ENCODE measurements around the gene CWC27. TPM values are rescaled to one million over a fixed set of nuclear protein-coding genes. Genes with fewer than 3 reads are reported as not detected.

CWC27 gene
- total RNA-seq, 1 experiment from 2014 or later: 22.8 TPM

DNA sequence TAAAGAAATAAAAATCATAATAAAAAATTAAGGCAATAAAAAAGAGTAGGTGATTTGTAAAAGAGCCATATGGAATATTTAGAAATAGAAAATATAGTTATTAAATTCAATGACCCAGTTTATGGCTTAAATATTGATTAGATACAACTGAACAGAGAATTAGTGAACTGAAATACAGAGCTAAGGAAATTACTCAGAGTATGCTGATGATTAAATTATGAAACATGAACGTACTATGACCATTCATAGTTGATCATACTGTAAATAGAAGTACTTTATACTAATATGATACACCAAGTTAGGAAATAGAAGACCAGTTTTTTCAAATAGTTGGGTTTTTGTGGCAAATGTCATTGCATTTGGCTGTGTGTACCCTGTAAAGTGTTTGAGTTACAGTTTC, 194.5 kb downstream of the CWC27 start:
- Mint-ChIP-seq H3K4me3 (ENCODE audit: low read depth, unreplicated experiment) (no peak overlapping the region), H3K9me3 (ENCODE audit: low read depth, unreplicated experiment) (no peaks in the 10 kb centered on the region), H3K27me3 (ENCODE audit: unreplicated experiment) (no peaks in the 10 kb centered on the region), H3K36me3 (ENCODE audit: insufficient read depth, unreplicated experiment) (no peaks in the 10 kb centered on the region), H3K4me1 (ENCODE audit: low read depth, unreplicated experiment) (no peaks in the 10 kb centered on the region), H3K27ac (ENCODE audit: unreplicated experiment) (no peak overlapping the region)
- intact Hi-C loops (cut with micrococcal nuclease; ENCODE audit: unreplicated experiment): no loop called here
- TF ChIP-seq, protein P1, sequence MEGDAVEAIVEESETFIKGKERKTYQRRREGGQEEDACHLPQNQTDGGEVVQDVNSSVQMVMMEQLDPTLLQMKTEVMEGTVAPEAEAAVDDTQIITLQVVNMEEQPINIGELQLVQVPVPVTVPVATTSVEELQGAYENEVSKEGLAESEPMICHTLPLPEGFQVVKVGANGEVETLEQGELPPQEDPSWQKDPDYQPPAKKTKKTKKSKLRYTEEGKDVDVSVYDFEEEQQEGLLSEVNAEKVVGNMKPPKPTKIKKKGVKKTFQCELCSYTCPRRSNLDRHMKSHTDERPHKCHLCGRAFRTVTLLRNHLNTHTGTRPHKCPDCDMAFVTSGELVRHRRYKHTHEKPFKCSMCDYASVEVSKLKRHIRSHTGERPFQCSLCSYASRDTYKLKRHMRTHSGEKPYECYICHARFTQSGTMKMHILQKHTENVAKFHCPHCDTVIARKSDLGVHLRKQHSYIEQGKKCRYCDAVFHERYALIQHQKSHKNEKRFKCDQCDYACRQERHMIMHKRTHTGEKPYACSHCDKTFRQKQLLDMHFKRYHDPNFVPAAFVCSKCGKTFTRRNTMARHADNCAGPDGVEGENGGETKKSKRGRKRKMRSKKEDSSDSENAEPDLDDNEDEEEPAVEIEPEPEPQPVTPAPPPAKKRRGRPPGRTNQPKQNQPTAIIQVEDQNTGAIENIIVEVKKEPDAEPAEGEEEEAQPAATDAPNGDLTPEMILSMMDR (IDR thresholded peaks at IDR 0.05; ENCODE audit: unreplicated experiment): no peak
- DNase-seq: no peak
- CTCF ChIA-PET: no interaction called here
- BruUV-seq (replicated peaks): no TSS peak

DNA sequence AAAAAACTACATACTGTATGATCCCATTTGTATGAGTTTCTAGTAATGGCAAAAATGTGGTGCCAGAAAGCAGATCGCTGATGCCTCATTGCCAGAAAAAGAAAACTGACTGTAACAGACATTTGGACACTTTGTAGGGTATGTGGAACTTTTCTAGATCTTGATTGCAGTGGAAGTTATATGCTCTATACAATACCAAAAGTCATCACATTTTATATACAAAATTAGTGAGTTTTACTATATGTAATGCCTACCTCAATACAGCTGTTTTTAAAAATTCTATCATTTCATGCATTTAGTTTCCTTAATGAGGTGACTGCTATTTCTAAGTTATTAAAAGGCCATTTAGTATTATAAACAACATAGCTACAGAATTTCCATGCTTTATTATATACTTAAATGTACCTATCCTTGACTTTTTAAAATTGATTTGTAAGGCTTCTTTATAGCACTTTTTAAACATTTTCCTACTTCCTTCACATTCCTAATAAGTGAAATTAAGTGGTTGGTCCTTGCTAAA, 199.9 kb downstream of the CWC27 start:
- intact Hi-C loops (cut with micrococcal nuclease; ENCODE audit: unreplicated experiment): no loop called here
- Mint-ChIP-seq H3K27ac (ENCODE audit: unreplicated experiment) (no peak overlapping the region), H3K27me3 (ENCODE audit: unreplicated experiment) (no peaks in the 10 kb centered on the region), H3K36me3 (ENCODE audit: insufficient read depth, unreplicated experiment) (no peaks in the 10 kb centered on the region), H3K9me3 (ENCODE audit: low read depth, unreplicated experiment) (no peaks in the 10 kb centered on the region), H3K4me3 (ENCODE audit: low read depth, unreplicated experiment) (no peak overlapping the region), H3K4me1 (ENCODE audit: low read depth, unreplicated experiment) (no peaks in the 10 kb centered on the region)
- BruUV-seq (replicated peaks): no TSS peak
- TF ChIP-seq, protein P1 (IDR thresholded peaks at IDR 0.05; ENCODE audit: unreplicated experiment): no peak
- no peak for DNase-seq
- CTCF ChIA-PET: no interaction called here

DNA sequence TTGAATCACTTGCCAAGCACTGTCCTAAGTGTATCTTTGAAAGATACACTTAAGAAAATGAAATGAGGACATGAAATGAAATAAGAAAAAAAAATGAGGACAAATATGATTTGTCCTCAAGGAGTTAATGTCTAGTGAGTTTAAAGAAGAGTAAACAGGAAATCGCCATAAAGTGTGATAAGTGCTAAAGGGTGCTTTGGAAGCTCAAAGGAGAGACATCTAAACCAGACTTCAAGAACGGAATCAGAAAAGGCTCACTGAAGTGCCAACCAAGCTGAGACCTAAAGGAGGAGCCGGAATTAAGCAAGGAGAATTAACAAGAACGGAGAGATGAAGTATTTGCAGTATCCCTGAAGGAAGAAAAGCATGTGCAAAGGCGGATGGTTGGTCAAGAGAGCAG, 200.8 kb downstream of the CWC27 start:
- no peak for DNase-seq
- Mint-ChIP-seq H3K27me3 (ENCODE audit: unreplicated experiment) (no peaks in the 10 kb centered on the region), H3K36me3 (ENCODE audit: insufficient read depth, unreplicated experiment) (no peaks in the 10 kb centered on the region), H3K27ac (ENCODE audit: unreplicated experiment) (no peak overlapping the region), H3K4me1 (ENCODE audit: low read depth, unreplicated experiment) (no peaks in the 10 kb centered on the region), H3K4me3 (ENCODE audit: low read depth, unreplicated experiment) (no peak overlapping the region), H3K9me3 (ENCODE audit: low read depth, unreplicated experiment) (no peaks in the 10 kb centered on the region)
- intact Hi-C loops (cut with micrococcal nuclease; ENCODE audit: unreplicated experiment): no loop called here
- BruUV-seq (replicated peaks): no TSS peak
- CTCF ChIA-PET: no interaction called here
- TF ChIP-seq, protein P1 (IDR thresholded peaks at IDR 0.05; ENCODE audit: unreplicated experiment): no peak

DNA sequence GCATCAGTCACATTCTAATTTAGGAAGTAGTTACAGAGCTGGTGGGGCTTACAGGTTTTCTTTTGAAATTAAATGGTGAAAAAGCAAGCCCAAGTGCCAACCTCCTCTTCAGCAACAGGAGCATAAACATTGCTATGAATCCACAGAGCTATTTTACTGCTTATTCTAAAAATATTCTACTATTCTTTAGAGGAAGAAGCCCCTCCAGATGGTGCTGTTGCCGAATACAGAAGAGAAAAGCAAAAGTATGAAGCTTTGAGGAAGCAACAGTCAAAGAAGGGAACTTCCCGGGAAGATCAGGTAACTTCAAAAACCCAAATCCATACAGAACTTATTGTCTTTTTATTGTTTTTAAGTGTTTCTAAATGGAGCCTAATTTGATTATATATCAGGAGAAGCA, 202.8 kb downstream of the CWC27 start:
- no TSS peak for BruUV-seq (replicated peaks)
- no peak overlapping the region for H3K27ac Mint-ChIP-seq (ENCODE audit: unreplicated experiment)
- H3K27me3 Mint-ChIP-seq (ENCODE audit: unreplicated experiment): no peaks in the 10 kb centered on the region
- intact Hi-C loops (cut with micrococcal nuclease; ENCODE audit: unreplicated experiment): no loop called here
- TF ChIP-seq, protein P1 (IDR thresholded peaks at IDR 0.05; ENCODE audit: unreplicated experiment): no peak
- no peak overlapping the region for H3K4me3 Mint-ChIP-seq (ENCODE audit: low read depth, unreplicated experiment)
- CTCF ChIA-PET: no interaction called here
- no peaks in the 10 kb centered on the region for H3K36me3 Mint-ChIP-seq (ENCODE audit: insufficient read depth, unreplicated experiment)
- no peak for DNase-seq
- H3K4me1 Mint-ChIP-seq (ENCODE audit: low read depth, unreplicated experiment): no peaks in the 10 kb centered on the region
- H3K9me3 Mint-ChIP-seq (ENCODE audit: low read depth, unreplicated experiment): no peaks in the 10 kb centered on the region
